Esophagus muscularis mucosa (tissue), 4 donors: ENCODE results near the gene L3MBTL4.

ENCODE experiments used
- CTCF ChIP-seq, 3 experiments: fragments of 200-600 bp in 2 of 3; fragments of 450-650 bp in 1 of 3; sonication (generic) in 2 of 3; IDR thresholded peaks; one replicate each; pipeline ENCODE4 v1.5.1; 2017 to 2019; ENCODE audit warnings: antibody characterized with exemption in 3 of 3, mild to moderate bottlenecking in 2 of 3, moderate library complexity in 1 of 3
- EP300 ChIP-seq: sonication (generic); formaldehyde crosslinking; IDR thresholded peaks from one replicate; pipeline ENCODE4 v1.6.1; 2017; ENCODE audit warnings: antibody characterized with exemption
- POLR2A ChIP-seq: fragments of 450-650 bp; IDR thresholded peaks from one replicate; pipeline ENCODE4 v1.6.1; 2017; ENCODE audit warnings: antibody characterized with exemption, moderate library complexity, mild to moderate bottlenecking, low read depth

- TF ChIP-seq EP300 (no peak), CTCF (IDR thresholded peaks at IDR 0.05) (no peak), POLR2A (no peak)
Observed at GRCh38 chr18:5977022-5977421, 437.7 kb downstream of the L3MBTL4 start.
